ENCODE data around the gene PRSS23.

The PRSS23 gene

GRCh38 chr11:86787656-86788055 is 12.7 kb upstream of the PRSS23 start:
- Histone ChIP-seq H3K4me3 (replicated peaks; ENCODE audit: insufficient read depth, low read length) (no peak overlapping the region), H3K27me3 (ENCODE audit: insufficient read depth, poor library complexity, severe bottlenecking) (peaks cover 6% of the 10 kb centered on the region), H3K27ac (replicated peaks) (no peak overlapping the region)
- no peak for TF ChIP-seq GABPA (IDR thresholded peaks at IDR 0.05; ENCODE audit: low read depth)
- no peak for TF ChIP-seq CTCF (IDR thresholded peaks at IDR 0.05; ENCODE audit: insufficient read depth, low read length)
- no peak for TF ChIP-seq POLR2AphosphoS5 (IDR thresholded peaks at IDR 0.05; ENCODE audit: low read depth)
- no peak for TF ChIP-seq REST (IDR thresholded peaks at IDR 0.05; ENCODE audit: insufficient replicate concordance, low read depth)
- no peak for TF ChIP-seq SPI1 (IDR thresholded peaks at IDR 0.05; ENCODE audit: borderline replicate concordance, low read depth)
- DNase-seq (ENCODE audit: low read depth in 1 of 2, low spot score in 1 of 2): no peak

GRCh38 chr11:86790195-86790725 is 10.1 kb upstream of the PRSS23 start:
- H3K4me3 ChIP-seq (replicated peaks; ENCODE audit: insufficient read depth, low read length): no peak overlapping the region
- DNase-seq (ENCODE audit: low read depth in 1 of 2, low spot score in 1 of 2): no peak
- TF ChIP-seq REST (IDR thresholded peaks at IDR 0.05; ENCODE audit: insufficient replicate concordance, low read depth) (no peak), POLR2AphosphoS5 (IDR thresholded peaks at IDR 0.05; ENCODE audit: low read depth) (no peak), SPI1 (IDR thresholded peaks at IDR 0.05; ENCODE audit: borderline replicate concordance, low read depth) (no peak), GABPA (IDR thresholded peaks at IDR 0.05; ENCODE audit: low read depth) (no peak), CTCF (IDR thresholded peaks at IDR 0.05; ENCODE audit: insufficient read depth, low read length) (no peak)
- no peak overlapping the region for H3K27ac ChIP-seq (replicated peaks)
- H3K27me3 ChIP-seq (ENCODE audit: insufficient read depth, poor library complexity, severe bottlenecking): peaks cover 6% of the 10 kb centered on the region

GRCh38 chr11:86790867-86791849 is 9.2 kb upstream of the PRSS23 start:
- no peak for DNase-seq (ENCODE audit: low read depth in 1 of 2, low spot score in 1 of 2)
- H3K27me3 ChIP-seq (ENCODE audit: insufficient read depth, poor library complexity, severe bottlenecking): peaks cover 6% of the 10 kb centered on the region
- TF ChIP-seq GABPA (IDR thresholded peaks at IDR 0.05; ENCODE audit: low read depth): no peak
- TF ChIP-seq REST (IDR thresholded peaks at IDR 0.05; ENCODE audit: insufficient replicate concordance, low read depth): no peak
- TF ChIP-seq SPI1 (IDR thresholded peaks at IDR 0.05; ENCODE audit: borderline replicate concordance, low read depth): no peak
- no peak for TF ChIP-seq POLR2AphosphoS5 (IDR thresholded peaks at IDR 0.05; ENCODE audit: low read depth)
- TF ChIP-seq CTCF (IDR thresholded peaks at IDR 0.05; ENCODE audit: insufficient read depth, low read length): no peak
- H3K27ac ChIP-seq (replicated peaks): no peak overlapping the region
- no peak overlapping the region for H3K4me3 ChIP-seq (replicated peaks; ENCODE audit: insufficient read depth, low read length)

All from HL-60 (cell line).